Kidney tubule cell (primary cell): Measurements from ENCODE around the gene PTPRCAP.
"Not testable (repeated sequence)": the region's sequence is repeated elsewhere in the genome, so short reads cannot be mapped to it uniquely, and the experiment has no call there.

Experiments
- DNase-seq: peaks from one replicate; pipeline ENCODE4 v3.0.0-alpha.2; 2018; ENCODE audit warnings: low spot score

PTPRCAP gene

GRCh38 chr11:67409261-67409666 is 28.2 kb downstream of the PTPRCAP start:
- no peak for DNase-seq

GRCh38 chr11:67408437-67409200 is 28.9 kb downstream of the PTPRCAP start:
- no peak for DNase-seq

- DNase-seq: no peak
These were observed 29.8 kb downstream of the PTPRCAP start for GRCh38 chr11:67407688-67408163.

- no peak for DNase-seq
These were observed 30.4 kb downstream of the PTPRCAP start for GRCh38 chr11:67406969-67407687.

GRCh38 chr11:67406420-67406968 is 31.0 kb downstream of the PTPRCAP start:
- DNase-seq: no peak

GRCh38 chr11:67405688-67406339 is 31.7 kb downstream of the PTPRCAP start:
- DNase-seq: no peak

GRCh38 chr11:67405196-67405567 is 32.3 kb downstream of the PTPRCAP start:
- no peak for DNase-seq

- no peak for DNase-seq
These were observed 32.8 kb downstream of the PTPRCAP start for GRCh38 chr11:67404515-67405195.

- DNase-seq: not testable (repeated sequence)
These were observed 34.4 kb downstream of the PTPRCAP start for GRCh38 chr11:67403085-67403484.

GRCh38 chr11:67402192-67402839 is 35.2 kb downstream of the PTPRCAP start:
- not testable (repeated sequence) for DNase-seq

- peak; percentile 91 for DNase-seq
These were observed 35.8 kb downstream of the PTPRCAP start, which contains the start of gene PPP1CA for GRCh38 chr11:67401495-67402191. PPP1CA (minus strand) TSS chr11:67401858; CDS start chr11:67401782, 76 bp downstream.

- no peak for DNase-seq
These were observed 36.5 kb downstream of the PTPRCAP start for GRCh38 chr11:67400942-67401494.

GRCh38 chr11:67400251-67400941 is 37.1 kb downstream of the PTPRCAP start:
- DNase-seq: no peak

- no peak for DNase-seq
These were observed 38.6 kb downstream of the PTPRCAP start for GRCh38 chr11:67398661-67399563.

GRCh38 chr11:67397986-67398660 is 39.4 kb downstream of the PTPRCAP start:
- no peak for DNase-seq

- DNase-seq: no peak
These were observed 39.9 kb downstream of the PTPRCAP start for GRCh38 chr11:67397536-67397935.

GRCh38 chr11:67396587-67397389 is 40.7 kb downstream of the PTPRCAP start:
- no peak for DNase-seq
